HUDEP-2 (cell line): ENCODE results near the gene PSMD5.

Experiments
- DNase-seq, 76 experiments: peaks; one replicate each; lab custom pipeline; 2025; ENCODE audit not compliant: unreplicated experiment in 76 of 76; lab: John Stamatoyannopoulos, UW

PSMD5 gene

GRCh38 chr9:120857481-120857880 lies 14.8 kb upstream of the PSMD5 start:
- no peak for DNase-seq

- DNase-seq: no peak
These were observed 14.0 kb upstream of the PSMD5 start for GRCh38 chr9:120856700-120857099.

- no peak for DNase-seq
These were observed 13.3 kb upstream of the PSMD5 start for GRCh38 chr9:120855827-120856670.

GRCh38 chr9:120854596-120855327 lies 12.0 kb upstream of the PSMD5 start:
- no peak for DNase-seq

GRCh38 chr9:120853198-120853597 lies 10.5 kb upstream of the PSMD5 start:
- DNase-seq: no peak

GRCh38 chr9:120852240-120853010 lies 9.7 kb upstream of the PSMD5 start:
- DNase-seq: no peak

GRCh38 chr9:120851449-120851848 lies 8.7 kb upstream of the PSMD5 start:
- DNase-seq: no peak

- no peak for DNase-seq
These were observed 7.6 kb upstream of the PSMD5 start for GRCh38 chr9:120850315-120850714.

- no peak for DNase-seq
These were observed 4.2 kb upstream of the PSMD5 start for GRCh38 chr9:120846906-120847305.

- no peak for DNase-seq
These were observed 3.6 kb upstream of the PSMD5 start for GRCh38 chr9:120846251-120846889.

- DNase-seq: no peak
These were observed 2.5 kb upstream of the PSMD5 start for GRCh38 chr9:120845255-120845654.

GRCh38 chr9:120841930-120842684 lies 615 bp downstream of the PSMD5 start:
- peak in 8 of 76 experiments; percentile 3 to 26 (median 8) for DNase-seq

- no peak for DNase-seq
These were observed 3.6 kb downstream of the PSMD5 start for GRCh38 chr9:120839146-120839545.

- peak in 8 of 76 experiments; percentile 9 to 35 (median 20) for DNase-seq
These were observed 4.8 kb downstream of the PSMD5 start for GRCh38 chr9:120837921-120838320.

- DNase-seq: no peak
These were observed 9.4 kb downstream of the PSMD5 start for GRCh38 chr9:120833325-120833724.

GRCh38 chr9:120832807-120833206 lies 9.9 kb downstream of the PSMD5 start:
- no peak for DNase-seq

GRCh38 chr9:120830865-120831264 lies 11.9 kb downstream of the PSMD5 start:
- DNase-seq: no peak

GRCh38 chr9:120830151-120830550 lies 12.6 kb downstream of the PSMD5 start:
- DNase-seq: no peak

- DNase-seq: no peak
These were observed 13.1 kb downstream of the PSMD5 start for GRCh38 chr9:120829650-120830049.

GRCh38 chr9:120820095-120820494 lies 22.6 kb downstream of the PSMD5 start:
- no peak for DNase-seq
